WI38 (cell line): ENCODE results near the gene SLAIN1.

Experiments
- H3K4me3 ChIP-seq: 2 replicates; pipeline ENCODE4 v1.5.1; 2011; ENCODE audit warnings: low read depth, mild to moderate bottlenecking, control low read depth, low read length
- CTCF ChIP-seq: IDR thresholded peaks from 2 replicates; pipeline ENCODE4 v1.5.1; 2012; ENCODE audit warnings: low read depth, mild to moderate bottlenecking, control low read depth, low read length

The SLAIN1 gene

GRCh38 chr13:77740097-77740735 is 42.7 kb downstream of the SLAIN1 start:
- no peak for TF ChIP-seq CTCF

DNA sequence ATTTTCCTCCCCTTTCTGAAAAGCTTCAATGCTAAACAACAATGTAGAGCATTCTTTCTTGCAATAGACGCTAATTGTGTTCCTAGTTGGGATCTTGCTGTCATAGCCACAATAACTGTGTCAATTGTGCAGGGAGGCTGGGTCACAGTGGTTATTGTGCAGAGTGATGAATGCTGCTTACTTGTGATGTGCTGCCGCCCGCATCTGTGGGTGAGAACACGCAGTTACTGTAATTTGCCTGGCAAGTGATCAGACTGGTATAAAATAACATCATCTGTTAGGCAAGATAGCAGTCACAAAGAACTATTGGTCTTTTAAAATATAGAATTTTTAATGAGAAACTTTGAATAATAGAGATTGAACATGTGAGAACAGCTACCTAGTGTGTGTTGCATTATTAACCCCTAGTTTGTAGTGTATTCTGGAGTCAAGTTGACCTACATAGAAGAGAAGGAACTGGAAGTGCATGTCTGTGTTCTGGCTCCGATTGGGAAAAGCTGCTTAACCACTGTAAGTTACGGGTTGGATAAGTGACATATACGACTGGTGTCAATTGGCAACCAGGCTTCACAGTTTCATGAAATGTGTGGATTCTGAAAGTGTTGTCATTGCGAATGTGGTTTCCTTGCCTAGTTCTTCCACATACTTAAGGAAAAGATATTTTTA is 43.6 kb downstream of the SLAIN1 start:
- no peak overlapping the region for H3K4me3 ChIP-seq

More at GRCh38 chr13:77740097-77740735, 42.7 kb downstream of the SLAIN1 start:
- no peak overlapping the region for H3K4me3 ChIP-seq

DNA sequence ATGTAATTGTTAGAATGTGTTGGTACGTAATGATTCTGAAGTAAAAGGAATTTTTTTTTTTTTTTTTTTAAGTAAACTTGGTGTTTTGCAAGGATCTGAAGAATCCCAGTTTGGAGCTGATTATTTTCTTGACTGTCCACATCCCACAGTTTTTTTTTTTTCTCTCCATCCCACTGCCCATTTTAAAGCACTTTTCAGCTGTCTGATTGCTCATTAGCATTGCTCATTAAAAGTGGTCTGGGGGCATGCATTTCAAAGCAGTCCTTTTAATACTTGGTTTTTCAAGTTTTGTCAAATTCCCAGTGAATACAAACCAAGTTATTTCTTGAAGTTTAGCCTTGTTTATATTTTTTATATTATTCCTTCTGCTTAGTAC is 44.1 kb downstream of the SLAIN1 start:
- TF ChIP-seq CTCF: no peak
- no peak overlapping the region for H3K4me3 ChIP-seq

More for the DNA sequence above, 43.6 kb downstream of the SLAIN1 start:
- no peak for TF ChIP-seq CTCF

DNA sequence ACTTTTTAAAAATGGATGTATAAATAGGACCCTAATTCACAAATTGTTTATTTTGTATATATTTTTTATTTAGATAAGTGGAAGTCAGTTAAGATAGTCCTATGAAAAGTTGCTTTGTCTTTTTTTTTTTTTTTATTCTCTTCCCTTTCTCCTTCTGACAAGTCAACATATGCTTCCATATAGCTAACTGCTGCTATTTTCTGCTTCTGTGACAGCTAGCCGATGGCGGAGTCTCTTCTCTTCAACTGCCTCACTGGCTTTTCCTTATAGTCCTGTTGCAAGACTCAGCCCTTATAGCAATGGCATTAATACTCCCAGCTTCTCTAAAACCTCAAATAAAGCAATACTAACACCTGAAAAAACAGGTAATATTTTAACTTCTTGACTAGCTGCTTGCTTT is 45.3 kb downstream of the SLAIN1 start:
- TF ChIP-seq CTCF: no peak
- no peak overlapping the region for H3K4me3 ChIP-seq

GRCh38 chr13:77745784-77746183 is 48.3 kb downstream of the SLAIN1 start:
- no peak overlapping the region for H3K4me3 ChIP-seq
- no peak for TF ChIP-seq CTCF

- no peak overlapping the region for H3K4me3 ChIP-seq
- TF ChIP-seq CTCF: no peak
These were observed 51.9 kb downstream of the SLAIN1 start for GRCh38 chr13:77749344-77749880.
